Activated gamma-delta T cell (primary cell): Measurements from ENCODE around the gene ITPKC.

Experiments used
- DNase-seq: peaks from one replicate; lab custom pipeline; 2025; lab: John Stamatoyannopoulos, UW

Gene ITPKC

GRCh38 chr19:40690050-40690692 lies 26.7 kb upstream of the ITPKC start, which contains the start of gene NUMBL:
TSS of gene NUMBL (minus strand) at chr19:40690651. CDS start at chr19:40690483, 168 bp downstream.
- DNase-seq, result no peak

DNA sequence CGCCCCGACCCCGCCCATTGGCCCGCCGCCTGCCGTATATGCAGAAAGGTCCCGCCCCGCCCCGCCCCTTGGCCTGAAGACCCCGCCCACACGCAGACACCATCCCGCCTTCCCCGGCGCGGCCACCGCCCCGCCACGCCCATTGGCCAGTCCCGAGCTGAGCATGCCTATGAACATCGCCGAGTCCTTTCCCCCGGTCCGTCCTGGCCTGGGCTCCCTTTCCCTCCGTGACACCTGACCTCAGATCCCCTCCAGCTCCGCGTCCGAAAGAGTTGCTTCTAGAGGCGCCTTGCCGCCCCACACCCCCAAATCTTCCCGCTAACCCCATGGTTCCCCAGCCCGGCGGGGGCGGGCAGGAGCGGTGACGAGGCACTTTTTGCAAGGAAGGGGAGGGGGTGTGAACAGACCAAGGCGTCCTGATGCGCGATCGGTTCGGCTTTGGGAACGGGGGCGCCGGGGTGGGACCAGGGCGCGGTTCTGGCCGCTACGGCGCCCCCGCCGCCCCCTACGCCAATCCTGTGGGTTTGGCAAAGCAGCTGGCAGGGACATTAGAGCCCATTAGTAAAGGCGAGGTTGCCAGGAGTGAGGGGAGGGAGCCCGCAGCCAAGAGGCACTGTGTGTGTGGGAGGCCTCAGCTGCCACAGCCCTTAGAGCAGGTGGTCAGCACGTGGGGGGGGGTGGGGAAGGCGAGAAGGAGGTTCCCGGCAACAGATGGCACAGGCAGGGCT lies 26.1 kb upstream of the ITPKC start:
- peak; percentile 83 for DNase-seq

GRCh38 chr19:40691421-40692211 lies 25.3 kb upstream of the ITPKC start:
- DNase-seq, result no peak

DNA sequence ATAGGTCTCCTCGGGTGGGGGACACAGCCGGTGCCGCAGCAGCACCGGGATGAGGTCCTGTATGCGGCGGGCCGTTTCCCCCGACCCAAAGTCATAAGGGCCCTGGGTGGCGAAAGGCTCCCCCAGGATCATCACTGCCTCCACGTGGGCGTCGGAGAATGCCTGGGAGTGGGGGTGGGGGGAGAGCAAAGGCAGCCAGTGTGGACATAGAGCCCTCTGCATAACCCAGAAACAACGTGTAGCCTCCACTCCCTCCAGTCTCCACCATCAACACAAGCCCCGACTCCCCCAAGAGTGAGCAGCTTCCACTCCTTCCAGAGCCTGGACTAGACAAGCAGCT lies 24.7 kb upstream of the ITPKC start:
- DNase-seq, result no peak

DNA sequence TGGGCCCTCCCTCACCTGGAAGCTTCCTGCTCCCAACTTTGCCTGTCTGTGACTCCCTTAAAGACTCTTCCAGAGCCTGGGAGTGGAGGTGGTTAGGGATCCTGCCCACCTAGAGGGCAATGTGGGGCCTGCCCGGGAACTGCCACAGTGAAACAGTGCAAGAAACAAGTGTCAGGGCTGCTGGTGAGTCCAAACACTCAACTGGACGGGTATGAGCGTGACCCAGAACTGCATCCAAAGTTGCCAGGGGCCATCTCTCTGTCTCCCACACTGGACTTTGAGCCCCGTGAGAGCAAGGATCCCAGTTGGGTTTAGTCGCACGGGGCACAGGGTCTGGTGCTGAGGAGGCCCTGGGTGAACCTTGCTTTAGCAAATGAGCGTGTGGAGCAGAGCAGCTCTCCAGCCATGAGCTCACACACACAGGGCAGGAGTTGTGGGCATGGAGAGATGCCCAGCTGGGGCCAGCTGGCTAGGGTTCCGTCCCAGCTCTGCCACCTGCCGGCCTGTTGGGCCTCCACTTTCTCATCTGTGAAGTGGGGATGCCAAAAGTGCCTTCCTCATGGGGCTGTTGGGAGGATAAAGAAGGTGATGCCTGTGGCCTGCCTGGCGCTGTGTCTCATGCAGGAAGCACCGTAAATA lies 23.6 kb upstream of the ITPKC start:
- DNase-seq, result no peak

GRCh38 chr19:40693896-40694295 lies 23.0 kb upstream of the ITPKC start:
- no peak for DNase-seq

DNA sequence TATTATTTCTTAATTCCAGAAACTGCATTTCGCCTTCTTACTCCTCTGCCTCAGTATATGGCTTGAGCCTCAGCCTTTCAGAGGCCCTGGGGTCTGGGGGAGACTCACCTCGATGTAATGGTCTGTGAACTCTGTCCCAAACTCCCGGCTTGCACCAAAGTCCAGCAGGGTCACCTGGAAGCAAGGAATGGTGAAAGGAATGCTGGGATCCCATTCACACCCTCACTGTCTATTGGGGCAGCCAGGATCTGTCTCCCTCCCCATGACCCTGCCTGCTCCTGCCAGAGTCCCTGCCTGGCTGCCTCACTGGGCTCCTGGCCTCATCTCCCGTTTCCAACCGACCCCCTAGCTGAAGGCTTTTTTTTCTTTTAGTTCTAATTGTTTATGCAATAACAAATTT lies 21.0 kb upstream of the ITPKC start:
- no peak for DNase-seq

DNA sequence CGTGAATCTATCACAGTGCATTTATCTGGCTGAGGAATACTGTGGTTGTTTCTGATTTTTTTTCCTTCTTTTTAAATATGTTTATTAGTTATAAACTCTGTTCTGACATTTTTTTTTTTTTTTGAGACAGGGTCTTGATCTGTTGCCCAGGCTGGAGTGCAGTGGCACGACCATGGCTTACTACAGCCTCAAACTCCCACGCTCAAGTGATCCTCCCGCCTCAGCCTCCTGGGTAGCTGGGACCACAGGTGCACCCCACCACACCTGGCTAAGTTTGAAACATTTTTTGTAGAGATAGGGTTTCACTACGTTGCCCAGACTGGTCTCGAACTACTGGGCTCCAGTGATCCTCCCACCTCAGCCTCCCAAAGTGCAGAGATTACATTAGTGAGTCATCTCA lies 19.9 kb upstream of the ITPKC start:
- DNase-seq, result no peak

- no peak for DNase-seq
Observed at GRCh38 chr19:40700083-40700482, 16.8 kb upstream of the ITPKC start.

- no peak for DNase-seq
Observed at GRCh38 chr19:40701758-40702157, 15.2 kb upstream of the ITPKC start.

DNA sequence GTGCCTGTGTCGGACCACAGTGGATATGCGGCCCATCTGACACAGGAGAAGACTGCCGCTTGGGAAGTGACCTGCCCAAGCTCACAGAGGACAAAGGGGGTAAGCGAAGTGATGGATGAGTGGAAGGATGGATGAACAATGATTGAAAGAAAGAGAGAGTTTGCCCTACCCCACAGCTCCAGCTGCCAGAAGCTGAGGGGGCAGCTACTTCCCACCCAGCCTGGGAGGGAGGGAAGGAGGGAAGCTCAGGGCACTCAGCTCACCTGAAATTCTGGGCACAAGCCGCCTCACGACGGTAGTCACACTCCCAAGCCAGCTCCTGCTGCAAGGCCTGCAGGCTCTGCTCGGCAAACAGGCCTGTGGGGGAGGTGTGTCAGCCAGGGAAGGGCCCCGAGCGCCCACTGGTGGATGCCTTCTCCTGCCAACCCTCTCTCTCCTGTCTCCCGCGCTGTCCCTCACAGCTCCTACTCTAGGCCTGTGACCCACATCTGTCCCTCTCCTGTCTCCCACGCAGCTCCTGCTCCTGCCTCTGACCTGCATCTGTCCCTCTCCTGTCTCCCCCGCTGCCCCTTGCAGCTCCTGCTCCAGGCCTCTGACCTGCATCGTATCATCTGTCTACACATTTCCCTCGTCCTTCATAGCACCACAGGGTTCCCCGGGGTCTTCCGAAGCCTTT lies 14.4 kb upstream of the ITPKC start:
- DNase-seq, result no peak

- no peak for DNase-seq
Observed at GRCh38 chr19:40703029-40703755, 13.7 kb upstream of the ITPKC start.

- no peak for DNase-seq
Observed at GRCh38 chr19:40704491-40705361, 12.2 kb upstream of the ITPKC start.

- no peak for DNase-seq
Observed at GRCh38 chr19:40705362-40705651, 11.6 kb upstream of the ITPKC start.

GRCh38 chr19:40705950-40706619 lies 10.8 kb upstream of the ITPKC start:
- DNase-seq, result no peak

GRCh38 chr19:40707615-40708014 lies 9.3 kb upstream of the ITPKC start:
- no peak for DNase-seq

- no peak for DNase-seq
Observed at GRCh38 chr19:40709817-40710216, 7.1 kb upstream of the ITPKC start.

DNA sequence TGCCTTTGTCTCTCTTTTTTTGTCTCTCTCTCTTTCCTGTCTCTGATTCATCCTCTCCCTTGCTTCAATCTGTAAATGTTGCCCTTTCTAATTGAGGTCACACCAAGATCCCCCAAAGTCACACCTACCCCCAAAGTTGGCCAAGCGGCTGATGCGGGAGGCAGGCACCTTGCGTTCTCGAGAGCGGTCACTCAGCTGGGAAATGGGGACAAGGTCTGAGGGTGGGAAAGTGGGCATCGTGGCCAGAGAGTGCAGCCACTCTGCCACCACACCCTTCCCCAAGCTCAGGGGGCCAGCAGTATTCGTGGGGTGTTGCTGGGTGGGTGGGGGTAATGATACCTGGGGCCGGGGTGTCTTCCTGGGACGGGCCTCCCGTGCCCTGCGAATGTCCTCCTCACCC lies 3.0 kb upstream of the ITPKC start:
- DNase-seq, result no peak

DNA sequence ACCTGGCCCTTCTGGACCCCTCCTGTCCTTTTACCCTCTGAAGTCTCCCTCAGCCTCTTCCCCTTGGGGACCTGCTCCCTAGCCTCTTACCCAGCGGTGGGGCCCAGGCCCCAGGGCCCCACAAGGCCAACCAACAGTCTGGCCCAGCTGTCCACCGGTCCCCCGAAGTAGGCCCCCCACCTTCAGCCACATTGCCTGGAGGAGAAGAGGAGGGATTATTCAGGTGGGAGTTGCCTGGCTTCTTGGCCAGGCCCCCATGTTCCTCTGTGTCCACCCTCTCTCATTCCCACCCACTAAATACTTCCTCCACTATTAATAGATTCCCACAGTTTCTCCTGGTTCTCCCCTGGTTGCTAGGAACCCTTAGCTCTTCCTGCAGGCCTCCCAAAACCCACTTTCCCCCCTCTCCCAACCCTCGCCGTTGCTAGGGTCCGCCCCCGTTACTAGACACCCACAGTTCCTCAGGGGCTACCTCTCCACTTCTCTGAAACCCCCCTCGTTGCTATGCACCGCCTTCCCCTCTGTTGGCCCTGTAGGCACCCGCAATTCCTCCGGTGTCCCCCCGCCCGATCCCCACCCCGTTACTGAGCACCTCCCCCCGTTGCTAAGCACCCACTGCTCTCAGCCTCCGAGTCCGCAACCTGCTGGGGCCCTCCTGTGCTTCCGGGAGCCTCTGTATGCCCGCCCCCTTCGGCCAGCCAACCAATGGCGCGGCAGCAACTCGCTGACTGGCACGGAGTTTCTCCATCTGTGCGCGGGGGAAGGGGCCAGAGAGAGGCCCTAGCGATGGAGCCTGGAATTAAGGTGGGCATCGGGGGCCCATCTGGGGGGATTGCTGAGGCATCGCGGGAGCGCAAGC lies 2.2 kb upstream of the ITPKC start:
- peak; percentile 86 for DNase-seq
